HG03196 (cell line): ENCODE data around the gene DAP.
"Not testable (repeated sequence)": the region's sequence is repeated elsewhere in the genome, so short reads cannot be mapped to it uniquely, and the experiment has no call there.

ENCODE experiments used
- ATAC-seq: cut with Tn5 transposase; IDR thresholded peaks from one replicate; pipeline ENCODE4 v1.9.1; 2021; ENCODE audit not compliant: unreplicated experiment

DAP gene

DNA sequence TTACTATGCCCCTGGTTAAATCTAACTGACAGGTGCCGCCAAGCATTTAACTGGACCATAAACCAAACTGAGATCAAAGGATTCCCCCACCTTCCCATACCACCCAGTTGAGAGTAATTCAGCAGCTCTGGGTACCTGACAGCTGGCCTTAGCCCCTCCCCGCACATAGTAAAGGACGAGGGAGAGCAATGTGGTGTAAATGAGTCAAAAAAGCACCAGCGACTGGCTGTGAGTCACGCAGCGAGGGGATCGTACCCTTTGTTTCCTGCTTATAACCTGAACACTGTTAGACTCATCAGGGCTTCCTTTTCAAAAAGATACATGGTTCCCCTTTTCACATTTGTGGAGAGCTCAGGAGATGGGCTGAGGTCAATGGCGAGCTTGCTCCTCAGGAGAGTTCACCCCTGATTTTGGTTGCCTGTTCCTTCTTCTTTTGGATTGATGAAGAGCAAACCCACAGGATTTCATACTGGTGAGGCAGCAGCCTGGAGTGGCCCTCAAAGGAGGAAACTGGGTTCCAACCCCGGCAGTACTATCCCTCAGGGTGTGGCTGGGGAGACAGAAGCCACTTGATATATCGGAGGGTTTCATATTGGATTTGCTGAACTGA lies 125.7 kb downstream of the DAP start:
- ATAC-seq, result peak; percentile 72

DNA sequence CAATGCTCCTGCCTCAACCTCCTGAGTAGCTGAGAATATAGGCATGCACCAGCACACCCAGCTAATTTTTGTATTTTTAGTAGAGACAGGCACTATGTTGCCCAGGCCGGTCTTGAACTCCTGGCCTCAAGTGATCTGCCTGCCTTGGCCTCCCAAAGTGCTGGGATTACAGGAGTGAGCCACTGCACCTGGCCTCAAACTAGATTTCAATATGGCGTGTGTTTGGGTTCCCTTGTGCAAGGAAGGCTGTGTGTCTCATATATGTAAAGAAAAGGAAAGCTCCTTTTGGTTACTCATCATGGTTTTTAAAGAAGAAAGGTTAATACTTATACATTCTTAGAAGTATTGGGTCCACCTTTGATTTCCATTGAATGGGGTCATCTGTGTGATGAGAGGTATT lies 126.5 kb downstream of the DAP start:
- no peak for ATAC-seq

DNA sequence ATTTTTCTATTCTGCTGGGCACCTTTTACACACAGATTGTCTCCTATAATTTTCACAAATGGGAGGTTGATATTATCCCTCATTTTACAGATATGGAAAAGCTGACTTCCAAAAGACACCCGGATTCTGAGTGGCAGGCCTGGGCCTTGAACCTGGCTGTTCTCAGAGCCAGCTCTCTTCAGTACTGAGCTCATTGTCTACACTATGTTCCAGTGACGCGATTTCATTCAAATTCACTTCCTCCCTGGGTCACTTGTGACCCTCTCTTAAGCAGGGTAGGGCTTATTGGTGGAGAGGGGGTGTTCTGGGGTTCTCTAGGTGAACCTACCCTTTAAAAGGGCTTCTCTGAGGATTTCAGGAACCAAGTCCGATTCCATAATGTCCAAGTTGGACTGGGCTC lies 127.0 kb downstream of the DAP start:
- no peak for ATAC-seq

DNA sequence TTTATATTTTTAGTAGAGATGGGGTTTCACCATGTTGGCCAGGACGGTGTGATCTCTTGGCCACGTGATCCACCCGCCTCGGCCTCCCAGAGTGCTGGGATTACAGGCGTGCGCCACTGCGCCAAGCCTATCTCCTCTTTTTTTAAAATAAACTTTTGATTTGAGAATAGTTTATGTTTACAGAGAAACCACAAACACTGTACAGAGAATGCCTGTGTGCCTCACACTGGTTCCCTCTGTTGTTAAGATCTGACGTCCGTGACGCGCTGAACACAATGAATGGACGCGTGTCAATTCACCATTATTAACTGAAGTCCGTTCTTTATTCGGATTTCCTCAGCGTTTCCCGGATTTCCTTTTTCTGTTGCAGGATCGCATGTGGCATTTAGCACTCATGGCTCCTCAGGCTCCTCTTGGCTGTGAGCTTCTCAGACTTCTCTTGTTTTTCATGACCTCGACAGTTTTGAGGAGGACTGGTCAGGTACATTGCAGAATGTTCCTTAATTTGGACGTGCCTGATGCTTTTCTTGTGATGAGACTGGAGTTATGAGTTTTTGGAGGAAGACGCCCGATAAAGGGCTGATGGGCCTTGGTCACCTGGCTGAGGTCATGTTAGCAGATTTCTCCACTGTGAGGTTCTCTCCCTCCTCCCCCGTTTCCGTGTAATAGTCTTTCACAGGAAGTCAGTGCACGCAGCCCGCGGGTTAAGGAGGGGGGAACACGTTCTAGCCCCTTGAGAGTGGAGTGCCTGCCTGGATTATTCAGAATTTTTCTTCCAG lies 127.6 kb downstream of the DAP start:
- ATAC-seq, result no peak

DNA sequence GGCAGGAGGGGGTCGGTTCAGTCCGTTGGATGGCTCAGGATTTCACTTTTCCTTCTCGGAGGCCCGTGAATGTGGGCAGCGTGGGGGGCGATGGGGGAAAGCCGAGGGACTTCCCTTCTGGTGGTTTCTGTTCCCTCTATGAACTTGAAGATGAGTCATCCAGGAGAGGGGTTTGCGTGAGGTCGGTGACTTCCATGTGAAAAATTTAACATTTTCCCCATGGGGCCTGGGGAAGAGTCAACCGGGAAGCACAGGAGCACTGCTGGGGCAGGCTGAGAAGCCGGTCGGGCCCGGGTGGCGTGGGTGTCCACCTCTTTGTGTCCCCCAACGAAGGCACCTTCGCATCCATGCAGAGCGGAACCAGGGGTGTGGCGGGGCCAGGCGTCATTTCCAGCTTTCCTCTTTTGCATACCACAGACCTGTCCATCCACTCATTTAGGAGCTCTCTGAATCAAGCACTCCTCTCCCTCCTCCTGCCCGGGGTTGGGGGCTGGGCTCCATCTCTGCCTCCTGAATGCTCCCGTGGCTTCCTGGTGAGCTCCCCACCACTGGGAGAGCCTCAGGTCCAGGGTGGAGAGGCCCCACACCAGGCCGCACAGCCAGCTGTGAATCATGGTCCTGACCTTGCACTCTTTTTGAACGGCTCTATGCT lies 128.8 kb downstream of the DAP start:
- ATAC-seq, result peak; percentile 40

DNA sequence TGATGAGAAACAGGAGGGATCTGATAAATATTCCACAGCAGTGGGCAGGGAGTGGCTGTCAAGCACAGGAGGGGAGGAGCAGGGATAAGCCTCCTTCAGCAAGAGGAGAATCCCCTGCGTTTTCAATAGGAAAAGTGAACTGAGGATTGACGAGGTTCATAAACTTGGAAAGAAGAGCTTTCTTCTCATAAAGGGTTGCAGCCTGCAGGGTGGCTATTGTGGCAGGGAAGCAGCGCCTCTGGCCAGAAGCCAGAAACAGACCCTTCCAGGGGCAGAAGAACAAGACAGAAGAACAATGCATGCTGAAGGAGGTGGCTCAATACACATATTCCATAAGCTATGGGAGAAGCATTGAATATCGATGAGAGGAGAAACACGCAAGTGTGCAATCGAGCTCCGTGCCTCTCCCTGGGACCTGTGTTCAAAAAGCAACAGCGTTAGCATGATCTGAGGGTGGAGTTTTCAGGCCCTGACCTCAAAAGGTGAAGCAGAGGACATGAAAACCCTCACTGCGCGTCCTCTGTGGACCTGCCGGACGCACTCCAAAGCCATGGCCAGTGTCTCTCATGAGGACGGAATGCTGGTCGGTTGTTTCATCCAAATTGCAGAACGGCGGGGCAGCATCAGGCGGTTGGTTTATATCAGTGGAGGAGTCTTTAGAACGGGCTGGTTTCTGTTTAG lies 129.6 kb downstream of the DAP start:
- ATAC-seq, result peak; percentile 0

DNA sequence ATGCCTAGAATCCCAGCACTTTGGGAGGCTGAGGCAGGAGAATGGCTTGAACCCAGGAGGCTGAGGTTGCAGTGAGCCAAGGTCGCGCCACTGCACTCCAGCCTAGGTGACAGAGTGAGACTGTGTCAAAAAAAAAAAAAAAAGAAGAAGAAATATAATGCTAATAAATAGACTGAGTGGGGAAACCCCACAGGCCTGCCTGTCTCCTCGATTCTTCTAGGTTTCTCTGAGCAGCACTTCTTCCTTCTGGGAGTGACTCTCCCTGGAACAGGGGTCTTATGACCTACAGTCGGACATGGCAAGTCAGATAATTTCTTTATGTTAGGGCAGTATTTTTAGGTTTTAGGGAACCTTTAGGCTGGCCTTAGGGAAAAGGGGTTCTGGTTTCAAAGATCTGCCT lies 130.3 kb downstream of the DAP start:
- ATAC-seq, result not testable (repeated sequence)

DNA sequence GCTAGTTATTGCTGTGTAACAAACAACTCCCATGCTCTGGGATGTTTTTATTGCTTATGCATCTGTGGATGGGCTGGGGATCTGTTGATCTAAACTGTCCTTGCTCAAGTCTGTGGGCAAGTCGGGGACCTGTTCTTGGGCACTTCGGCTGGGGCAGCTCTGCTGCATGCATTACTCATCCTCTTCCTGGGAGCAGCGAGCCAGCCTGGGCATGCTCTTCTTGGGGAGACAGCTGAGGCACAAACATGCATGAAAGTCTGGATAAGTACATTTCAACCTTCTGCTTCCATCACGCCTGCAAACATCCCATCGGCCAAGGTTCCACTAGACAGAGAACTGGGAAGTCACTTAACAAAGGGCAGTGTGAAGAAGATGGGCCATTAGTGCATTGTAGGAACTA lies 130.9 kb downstream of the DAP start:
- no peak for ATAC-seq

DNA sequence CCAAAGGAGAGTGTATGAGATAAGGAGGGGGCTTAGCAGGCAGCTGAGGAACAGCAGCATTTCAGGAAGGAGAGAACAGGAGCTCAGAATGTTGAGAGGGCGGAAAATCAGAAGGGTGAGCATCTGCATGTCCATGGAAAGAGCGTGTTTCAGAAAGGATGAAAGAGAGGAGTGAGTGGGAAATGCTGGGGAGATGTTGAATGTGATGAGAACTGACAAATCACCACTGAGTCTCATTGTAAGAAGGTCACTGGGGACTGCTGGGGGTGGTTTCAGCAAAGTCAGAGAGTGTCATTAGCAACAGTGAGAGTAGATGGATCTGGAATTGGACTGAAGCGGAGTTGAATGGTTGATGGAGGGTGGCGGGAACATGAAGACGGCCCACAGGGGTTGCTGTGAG lies 131.4 kb downstream of the DAP start:
- ATAC-seq, result no peak
